Esophagus mucosa (tissue), 1 donor: ENCODE measurements around the gene P2RX7. TPM values are rescaled to one million over a fixed set of nuclear protein-coding genes. Genes with fewer than 3 reads are reported as not detected.
"Not testable (repeated sequence)": the region's sequence is repeated elsewhere in the genome, so short reads cannot be mapped to it uniquely, and the experiment has no call there.

ENCODE experiments used
- ATAC-seq: fragments of 200-7000 bp; cut with Tn5 transposase; one replicate; pipeline ENCODE4 v1.9.1; 2020
- total RNA-seq: library from RNA; stranded (reverse); gene quantifications from one replicate; pipeline ENCODE4 v1.2.4, GENCODE V29; 2023
- donor health status: DM: yes; HTN: yes; CAD: no.

Gene P2RX7
- total RNA-seq, 1 donor from 2014 or later, result 4.1 TPM

DNA sequence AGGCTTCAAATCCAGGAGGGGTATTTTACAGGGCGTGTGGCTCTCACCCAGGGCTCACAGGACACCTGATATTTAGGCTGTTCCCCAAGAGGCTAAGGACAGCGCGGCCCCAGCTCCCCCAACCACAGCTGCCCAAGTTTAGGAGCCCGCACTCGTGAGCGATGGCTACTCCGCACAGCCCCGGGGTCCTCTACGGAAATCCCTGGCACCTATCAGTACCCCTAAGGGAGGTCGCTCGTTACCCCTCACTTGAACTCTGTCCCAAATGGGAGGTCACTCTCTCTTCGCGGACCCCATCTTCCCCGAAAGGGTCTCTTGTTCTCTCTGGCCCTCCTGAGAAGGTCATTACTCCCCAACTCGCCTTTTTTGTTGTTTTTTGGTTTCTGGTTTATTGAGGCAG, 76.5 kb downstream of the P2RX7 start:
- ATAC-seq, result no peak

DNA sequence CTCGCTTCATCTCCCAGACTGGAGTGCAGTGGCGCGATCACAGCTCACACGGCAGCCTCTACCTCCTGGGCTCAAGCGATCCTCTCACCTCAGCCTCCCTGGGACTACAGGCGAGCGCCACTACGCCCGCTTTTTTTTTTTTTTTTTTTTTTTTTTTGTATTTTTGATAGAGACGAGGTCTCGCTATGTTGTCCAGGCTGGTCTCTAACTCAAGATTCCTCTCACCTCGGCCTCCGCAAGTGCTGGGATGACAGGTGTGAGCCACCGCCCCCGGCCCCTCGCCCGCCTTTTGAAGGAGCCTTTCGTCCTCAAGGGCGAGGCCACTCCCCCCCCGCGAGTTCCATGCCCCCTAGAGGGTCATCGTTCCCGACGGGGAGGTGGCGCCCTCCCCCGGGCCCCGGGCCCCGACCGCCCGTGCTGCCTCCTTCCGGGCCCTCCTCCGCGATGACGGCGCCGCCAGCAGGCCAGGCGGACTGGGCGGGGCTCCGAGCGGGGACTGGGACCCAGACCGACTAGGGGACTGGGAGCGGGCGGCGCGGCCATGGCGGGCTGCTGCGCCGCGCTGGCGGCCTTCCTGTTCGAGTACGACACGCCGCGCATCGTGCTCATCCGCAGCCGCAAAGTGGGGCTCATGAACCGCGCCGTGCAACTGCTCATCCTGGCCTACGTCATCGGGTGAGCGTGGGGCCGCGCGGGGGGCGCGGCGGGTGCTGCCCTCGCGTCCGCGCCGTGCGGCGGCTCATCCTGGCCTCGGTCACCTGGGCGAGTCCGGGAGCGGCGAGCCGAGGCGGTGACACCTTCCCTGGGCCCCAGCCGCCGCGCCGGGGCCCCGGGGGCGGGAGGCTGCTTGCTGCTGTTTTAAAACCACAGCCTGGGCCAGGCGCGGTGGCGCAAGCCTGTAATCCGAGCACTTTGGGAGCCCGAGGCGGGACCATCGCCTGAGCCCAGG, 77.2 kb downstream of the P2RX7 start, which contains the start of gene P2RX4:
Gene P2RX4, plus strand, starts transcription at position 506 of the 949 bp plus-strand sequence. Its CDS starts 36 bp downstream, at position 542.
- ATAC-seq, result peak; percentile 84

DNA sequence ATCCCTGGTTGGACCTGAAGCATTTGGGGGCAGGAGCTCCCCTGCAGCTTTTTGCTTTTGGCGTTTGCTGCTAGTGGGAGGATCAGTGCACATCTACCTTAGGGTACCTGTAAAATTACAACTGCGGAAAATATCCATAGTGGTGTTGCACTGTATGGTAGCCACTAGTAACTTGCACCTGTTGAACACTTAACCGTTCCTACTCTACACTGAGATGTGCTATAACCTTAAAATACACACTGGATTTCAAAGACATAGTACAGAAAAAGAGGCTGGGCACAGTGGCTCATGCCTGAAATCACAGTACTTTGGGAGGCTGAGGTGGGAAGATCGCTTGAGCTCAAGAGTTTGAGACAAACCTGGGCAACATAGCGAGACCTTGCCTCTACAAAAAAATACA, 80.2 kb downstream of the P2RX7 start:
- no peak for ATAC-seq

DNA sequence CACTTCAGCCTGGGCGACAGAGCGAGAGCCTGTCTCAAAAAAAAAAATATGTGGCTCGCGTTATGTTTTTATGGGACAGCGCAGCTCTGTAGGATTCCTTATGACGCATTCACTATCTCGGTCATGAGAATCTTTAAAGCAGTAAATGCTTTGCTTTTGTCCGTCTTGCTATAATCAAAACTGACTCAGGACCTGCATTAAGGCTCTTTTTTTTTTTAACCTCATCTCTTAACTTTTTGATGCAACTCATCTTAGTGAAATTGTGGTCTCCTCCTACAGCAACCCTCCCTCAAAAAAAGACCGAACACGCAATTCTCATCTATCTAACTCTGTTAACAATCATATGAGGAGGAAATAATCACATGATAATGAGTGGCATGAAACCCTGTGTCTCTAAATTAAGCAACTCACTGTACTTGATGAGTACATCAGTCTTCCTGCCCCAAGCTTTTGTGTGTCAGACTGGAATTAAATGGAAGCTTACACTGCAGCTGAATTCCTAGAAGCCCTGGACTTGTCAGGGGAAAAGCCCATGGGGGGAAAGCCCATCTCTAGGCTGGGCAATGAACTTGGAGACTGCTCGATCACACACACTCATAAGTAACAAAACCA, 81.6 kb downstream of the P2RX7 start:
- ATAC-seq, result peak; percentile 26

DNA sequence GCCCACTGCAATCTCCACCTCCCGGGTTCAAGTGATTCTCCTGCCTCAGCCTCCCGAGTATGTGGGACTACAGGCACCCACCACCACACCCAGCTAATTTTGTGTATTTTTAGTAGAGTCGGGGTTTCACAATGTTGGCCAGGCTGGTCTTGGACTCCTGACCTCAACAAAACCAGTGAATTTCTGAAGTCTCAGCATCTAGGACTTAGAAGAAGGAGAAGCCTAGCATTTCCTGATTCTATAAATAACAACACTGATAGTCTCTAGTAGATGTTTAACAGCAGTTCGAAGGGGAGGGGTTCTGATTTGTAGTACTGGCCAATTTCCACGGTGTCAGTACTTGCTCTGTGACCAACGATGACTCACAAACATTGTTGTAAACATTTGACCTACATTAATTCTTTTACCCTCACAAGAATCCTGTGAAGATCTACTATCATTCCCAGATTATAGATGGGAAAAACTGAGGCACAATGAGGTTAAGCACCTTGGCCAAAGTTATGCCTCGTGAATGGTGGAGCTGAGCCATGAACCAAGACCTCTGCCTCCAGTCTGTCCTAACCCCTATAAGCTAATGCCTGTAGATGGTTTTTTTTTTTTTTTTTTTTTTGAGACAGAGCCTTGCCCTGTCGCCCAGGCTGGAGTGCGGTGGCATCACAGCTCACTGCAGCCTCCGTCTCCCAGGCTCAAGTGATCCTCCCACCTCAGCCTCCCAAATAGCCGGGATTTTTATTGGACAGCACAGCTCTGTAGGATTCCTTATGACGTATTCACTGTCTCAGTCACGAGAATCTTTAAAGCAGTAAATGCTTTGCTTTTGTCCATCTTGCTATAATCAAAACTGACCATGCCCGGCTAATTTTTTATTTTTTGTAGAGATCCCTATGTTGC, 82.4 kb downstream of the P2RX7 start:
- peak; percentile 46 for ATAC-seq

DNA sequence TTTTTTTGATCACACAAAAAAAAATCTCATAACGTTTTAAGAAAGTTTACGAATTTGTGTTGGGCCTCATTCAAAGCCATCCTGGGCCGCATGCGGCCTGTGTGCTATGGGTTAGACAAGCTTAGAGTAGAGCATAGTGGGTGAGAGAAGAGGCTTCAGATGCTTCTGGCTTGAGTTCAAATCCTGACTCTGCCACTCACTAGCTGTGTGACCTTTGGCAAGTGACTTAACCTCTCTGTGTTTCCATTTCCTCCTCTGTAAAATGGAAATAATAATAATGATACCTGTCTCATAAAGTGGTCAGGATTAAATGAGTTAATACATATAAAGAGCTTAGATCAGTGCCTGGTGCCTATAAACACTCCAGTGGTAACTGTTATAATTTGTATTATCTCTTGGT, 83.4 kb downstream of the P2RX7 start:
- no peak for ATAC-seq

DNA sequence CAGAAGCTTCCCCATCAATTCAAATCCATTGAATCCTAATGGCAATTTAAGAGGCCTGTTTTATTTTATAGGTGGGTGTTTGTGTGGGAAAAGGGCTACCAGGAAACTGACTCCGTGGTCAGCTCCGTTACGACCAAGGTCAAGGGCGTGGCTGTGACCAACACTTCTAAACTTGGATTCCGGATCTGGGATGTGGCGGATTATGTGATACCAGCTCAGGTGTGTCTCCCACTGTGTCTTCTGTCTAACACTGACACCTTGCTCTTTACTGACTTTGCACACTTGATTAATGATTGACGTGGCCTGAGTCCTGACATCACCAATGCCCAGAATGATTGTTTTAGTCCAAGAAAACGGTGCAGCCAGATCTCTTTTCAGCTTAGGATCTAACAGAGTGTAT, 84.4 kb downstream of the P2RX7 start:
- ATAC-seq, result no peak

DNA sequence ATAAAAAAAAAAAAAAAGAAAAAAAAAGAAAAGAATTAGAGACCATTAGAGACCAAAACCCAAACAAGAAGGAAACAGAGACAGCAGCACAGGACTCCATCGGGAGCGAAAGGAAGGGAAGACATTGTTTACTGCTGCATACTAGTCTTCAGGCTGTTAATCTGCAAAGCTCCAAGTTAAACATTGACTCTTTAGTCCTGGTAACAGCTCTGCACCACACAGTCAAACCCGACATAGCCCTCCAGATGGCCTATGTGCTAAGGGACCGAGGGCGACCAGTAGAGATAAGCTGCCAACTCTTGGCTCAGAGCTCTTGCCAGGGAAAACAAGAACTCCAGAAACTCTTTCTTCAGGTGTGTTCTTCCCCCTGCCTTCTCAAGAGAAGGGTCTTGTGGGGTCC, 85.1 kb downstream of the P2RX7 start:
- ATAC-seq, result no peak

DNA sequence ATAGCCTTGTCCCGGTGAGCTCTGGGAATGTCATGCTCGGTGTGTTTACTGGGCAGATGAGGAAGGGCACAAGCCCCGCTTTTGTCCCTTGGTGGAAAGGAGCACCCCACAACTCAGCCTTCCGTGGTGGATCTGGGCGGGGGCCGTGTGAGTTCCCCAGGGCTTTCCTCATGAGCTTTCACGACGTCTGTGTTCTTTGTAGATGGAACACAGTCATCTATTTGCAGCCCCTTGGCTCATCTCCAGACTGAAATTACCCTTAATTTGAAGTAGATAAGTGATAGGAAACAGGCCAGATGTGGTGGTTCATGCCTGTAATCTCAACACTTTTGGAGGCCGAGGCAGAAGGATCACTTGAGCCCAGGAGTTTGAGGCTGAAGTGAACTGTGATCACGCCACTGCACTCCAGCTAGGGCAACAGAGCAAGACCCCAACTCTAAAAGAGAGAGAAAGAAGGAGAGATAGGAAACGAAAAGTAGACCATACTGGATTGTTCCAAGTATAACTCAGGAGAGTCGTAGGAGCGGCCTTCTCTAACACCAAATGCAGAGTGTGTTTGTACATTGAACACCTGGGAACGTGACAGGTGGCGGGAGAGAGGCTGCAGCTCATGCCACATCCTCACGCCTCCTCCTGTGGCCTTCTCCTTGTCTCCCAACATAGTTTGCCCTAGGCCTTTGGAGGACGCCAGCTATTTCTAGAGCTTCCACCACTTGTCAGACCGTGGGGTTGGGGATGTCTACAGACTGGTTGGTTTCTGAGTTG, 86.1 kb downstream of the P2RX7 start:
- ATAC-seq, result no peak

DNA sequence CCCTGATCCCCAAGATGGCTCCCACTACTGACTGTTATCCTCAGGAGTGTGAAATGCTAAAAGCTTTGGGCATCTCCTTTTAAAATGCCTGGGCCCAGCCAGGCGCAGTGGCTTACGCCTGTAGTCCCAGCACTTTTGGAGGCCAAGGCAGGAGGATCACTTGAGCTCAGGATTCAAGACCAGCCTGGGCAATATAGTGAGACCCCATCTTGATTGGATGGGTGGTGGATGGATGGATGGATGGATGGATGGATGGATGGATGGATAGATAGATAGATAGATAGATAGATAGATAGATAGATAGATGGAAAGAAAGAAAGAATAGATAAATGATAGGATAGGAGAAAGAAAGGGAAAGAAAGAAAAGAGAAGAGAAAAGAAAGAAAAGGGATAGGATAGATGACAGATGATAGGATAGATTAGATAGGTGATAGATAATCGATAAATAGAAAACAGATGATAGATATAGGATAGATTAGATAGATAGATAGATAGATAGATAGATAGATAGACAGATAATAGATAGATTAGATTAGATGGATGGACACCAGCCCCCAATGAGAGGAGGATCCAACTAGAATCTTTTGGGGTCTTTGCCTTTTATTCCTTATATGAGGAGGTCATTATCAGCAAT, 86.8 kb downstream of the P2RX7 start:
- ATAC-seq, result no peak

DNA sequence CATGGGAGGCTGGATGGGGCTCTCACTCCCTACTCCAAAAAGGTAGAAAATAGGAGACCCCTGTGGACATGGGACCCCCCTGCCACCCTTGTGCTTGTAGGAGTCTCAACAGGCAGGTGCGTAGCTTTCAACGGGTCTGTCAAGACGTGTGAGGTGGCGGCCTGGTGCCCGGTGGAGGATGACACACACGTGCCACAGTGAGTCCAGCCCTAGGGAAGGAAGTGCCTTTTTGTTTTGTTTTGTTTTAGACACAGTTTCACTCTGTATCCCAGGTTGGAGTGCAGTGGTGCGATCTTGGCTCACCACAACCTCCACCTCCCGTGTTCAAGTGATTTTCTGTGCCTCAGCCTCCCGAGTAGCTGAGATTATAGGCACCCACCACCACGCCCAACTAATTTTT, 90.2 kb downstream of the P2RX7 start:
- no peak for ATAC-seq

DNA sequence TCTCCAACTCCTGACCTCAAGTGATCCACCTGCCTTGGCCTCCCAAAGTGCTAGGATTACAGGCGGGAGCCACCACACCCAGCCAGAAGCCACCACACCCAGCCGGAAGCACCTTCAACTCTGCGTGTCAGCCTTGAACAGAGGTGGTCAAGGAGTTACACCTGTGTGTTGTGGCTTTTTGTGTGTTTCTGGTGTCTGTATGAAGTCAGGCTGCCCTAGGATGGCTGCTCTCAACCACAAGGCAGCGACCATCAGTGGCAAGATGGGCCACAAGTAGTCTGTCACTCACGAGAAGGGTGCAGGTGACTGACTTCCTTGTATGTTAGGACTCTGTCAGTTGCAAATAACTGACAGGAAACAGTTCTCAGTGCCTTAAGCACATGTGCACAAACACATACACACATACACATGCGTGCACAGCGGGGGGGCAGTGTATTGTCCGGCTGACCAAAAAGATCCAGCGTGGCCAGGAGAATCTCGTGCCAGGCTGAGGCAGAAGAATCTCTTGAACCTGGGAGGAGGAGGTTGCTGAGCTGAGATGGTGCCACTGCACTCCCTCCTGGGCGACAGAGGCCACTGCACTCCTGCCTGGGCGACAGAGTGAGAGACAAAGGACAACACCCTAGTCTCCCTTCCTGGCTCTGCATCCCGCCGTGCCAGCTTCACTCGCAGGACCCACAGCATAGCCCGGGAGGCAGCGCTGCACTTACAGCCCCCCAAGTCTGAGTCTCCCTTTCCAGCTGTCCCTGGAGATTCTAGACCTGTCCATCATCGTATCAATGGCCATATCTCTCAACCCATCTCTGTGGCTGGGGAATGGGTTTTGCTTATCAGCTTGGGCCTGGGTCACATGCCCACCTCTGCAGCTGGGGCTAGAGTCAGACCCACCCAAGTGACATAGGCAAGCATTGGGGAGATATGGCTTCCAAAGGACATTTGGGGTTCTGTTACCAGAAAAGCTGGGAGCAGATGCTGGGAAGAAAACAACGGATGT, 90.9 kb downstream of the P2RX7 start:
- peak; percentile 22 for ATAC-seq

DNA sequence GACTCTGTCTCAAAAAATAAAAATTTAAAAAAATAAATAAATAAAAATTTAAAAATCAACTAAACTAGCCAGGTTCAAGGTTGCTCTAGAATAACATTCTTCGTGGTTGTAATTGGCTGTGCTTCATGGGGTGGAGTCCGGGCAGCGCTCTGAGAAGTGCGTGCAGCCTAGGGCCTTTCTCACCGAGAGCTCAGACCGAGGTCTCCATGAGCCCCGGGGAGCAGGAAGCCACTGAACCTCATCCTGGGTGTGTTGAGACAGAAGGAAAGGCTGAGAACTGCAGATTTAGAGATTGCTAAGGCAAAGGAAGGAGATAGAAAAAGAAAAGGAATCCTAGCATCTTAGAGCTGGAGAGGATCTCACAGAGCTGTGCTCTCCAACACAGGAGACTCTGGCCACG, 91.9 kb downstream of the P2RX7 start:
- no peak for ATAC-seq

DNA sequence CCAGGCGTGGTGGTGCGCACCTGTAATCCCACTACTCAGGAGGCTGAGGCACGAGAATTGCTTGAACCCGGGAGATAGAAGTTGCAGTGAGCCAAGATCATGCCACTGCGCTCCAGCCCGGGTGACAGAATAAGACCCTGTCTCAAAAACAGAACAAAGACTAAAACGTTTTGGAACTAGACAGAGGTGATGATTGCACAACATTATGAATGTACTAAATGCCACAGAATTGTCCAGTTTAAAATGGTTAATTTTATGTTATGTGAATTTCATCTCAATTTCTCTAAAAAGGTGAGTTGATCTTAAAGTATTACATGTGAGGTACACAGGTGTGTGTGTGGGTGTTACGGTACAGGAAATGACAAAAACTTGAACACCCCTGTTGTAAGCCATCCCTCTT, 93.7 kb downstream of the P2RX7 start:
- no peak for ATAC-seq

DNA sequence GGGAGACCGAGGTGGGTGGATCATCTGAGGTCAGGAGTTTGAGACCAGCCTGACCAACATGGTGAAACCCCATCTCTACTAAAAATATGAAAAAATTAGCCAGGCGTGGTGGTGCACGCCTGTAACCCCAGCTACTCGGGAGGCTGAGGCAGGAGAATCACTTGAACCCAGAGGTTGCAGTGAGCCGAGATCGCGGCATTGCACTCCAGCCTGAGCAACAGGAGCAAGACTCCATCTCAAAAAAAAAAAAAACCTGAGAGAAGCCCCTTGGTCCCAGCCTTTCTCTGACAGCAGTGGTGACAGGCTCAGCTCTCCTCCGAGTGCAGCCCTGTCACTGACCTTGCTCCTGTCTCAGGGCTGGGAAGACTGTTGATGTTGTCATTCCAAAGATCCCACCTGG, 94.2 kb downstream of the P2RX7 start:
- not testable (repeated sequence) for ATAC-seq

DNA sequence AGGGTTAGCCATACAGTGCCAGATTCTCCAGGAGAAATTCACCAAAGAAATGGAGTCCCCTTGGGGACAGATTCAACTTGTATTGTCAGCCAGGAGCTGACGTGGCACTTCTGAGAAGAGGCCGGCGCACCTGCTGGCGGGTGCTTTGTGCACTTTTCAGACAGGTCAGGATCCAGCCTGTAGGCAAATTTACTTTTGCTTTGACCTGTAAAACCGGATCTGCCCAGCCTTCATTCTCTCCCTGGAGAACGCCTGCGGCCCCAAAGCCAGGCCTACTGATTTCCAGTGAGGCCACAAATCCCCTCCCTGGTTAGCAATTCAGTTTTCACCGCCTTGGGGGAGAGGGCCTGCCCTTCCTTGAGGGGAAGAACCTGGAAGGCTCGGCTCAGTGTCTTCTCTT, 94.6 kb downstream of the P2RX7 start:
- ATAC-seq, result peak; percentile 84

DNA sequence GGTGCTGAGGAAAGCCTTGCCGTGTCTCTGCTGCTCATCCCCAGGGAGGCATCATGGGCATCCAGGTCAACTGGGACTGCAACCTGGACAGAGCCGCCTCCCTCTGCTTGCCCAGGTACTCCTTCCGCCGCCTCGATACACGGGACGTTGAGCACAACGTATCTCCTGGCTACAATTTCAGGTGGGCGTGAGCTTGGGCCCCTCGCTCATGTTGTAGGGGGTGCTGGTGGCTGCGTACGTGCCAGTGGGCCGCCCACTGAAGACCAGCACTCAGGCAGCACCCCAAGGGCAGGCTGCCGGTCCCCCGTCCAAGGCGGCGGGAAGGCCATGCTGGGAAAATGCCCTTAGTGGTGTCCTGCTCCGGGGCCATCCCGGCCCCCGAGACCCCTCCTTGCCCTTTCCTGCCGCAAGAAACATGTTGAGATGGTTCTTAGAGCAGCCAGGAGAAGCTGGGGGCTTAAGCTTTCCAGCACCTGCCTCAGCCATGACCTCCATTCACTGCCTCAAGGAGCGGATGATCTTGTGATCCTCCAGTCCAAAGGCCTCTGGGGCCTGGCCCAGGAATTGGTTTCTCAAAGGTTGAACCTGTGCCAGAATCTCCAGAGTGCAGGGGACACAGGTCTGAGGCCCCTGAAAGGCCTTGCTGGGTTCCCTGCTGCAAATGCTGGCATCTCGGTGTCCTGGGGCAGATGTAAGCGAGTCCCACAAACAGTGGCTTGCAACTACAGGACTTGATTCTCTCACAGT, 96.4 kb downstream of the P2RX7 start:
- ATAC-seq, result no peak

DNA sequence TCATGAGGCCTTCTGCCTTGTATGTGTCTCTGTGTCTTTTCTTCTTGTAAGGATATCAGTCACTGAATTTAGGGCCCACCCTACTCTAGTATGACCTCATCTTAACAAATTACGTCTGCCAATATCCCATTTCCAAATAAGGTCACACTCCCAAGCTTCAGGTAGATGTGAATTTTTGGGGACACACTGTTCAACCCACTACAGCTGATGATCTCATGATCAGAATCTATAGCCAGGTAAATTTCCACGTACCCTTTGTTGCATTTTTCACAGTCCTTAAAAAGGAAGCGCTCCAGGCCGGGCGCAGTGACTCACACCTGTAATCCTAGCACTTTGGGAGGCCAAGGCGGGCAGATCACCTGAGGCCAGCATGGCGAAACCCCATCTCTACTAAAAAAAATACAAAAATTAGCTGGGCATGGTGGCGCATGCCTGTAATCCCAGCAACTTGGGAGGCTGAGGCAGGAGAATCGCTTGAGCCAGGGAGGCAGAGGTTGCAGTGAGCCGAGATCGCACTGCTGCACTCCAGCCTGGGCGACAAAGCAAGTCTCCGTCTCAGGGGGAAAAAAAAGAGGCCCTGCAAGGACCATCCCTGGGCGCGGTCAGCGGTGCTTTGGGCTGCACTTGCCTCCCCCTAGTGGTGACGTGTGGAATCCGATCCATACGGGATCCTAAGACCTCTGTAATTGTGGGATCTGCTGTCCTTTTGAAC, 97.3 kb downstream of the P2RX7 start:
- peak; percentile 69 for ATAC-seq

DNA sequence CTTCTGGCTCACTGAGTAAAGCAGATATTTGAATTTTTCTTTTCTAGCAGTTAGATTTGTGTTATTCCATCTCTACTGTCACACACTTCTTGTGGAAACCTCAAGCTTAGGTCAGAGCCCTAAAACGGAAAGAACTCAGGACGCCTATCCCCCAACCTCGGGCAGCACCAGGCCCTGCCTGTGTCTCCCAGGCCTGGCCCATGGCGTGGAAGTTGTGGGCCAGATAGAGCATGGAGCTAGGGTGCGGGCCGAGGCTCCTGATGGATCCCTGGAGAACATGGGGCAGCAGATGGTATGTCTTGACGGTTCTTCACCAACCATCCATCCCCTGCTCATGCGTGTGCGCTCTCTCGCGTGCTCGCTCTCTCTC, 97.8 kb downstream of the P2RX7 start:
- no peak for ATAC-seq
